A673 (cell line): ENCODE data around the gene ZNF891. TPM values are rescaled to one million over a fixed set of nuclear protein-coding genes. Genes with fewer than 3 reads are reported as not detected.

ENCODE experiments used
- BruUV-seq: library from RNA; stranded (reverse); fragments of 400-500 nt; replicated peaks from 2 replicates; lab custom pipeline; 2021; lab: Mats Ljungman, UMichigan
- CTCF ChIA-PET: fragments of 300-600 bp; sonication (Branson Sonifier 250); formaldehyde crosslinking; loops from one replicate; lab custom pipeline; 2022; ENCODE audit warnings: antibody characterized with exemption; lab: Charles Lee
- POLR2A ChIA-PET: fragments of 300-600 bp; sonication (Branson Sonifier 250); formaldehyde crosslinking; loops from one replicate; lab custom pipeline; 2022; ENCODE audit warnings: antibody characterized with exemption; ENCODE audit not compliant: low non-redundant PET; lab: Charles Lee
- DNase-seq: peaks from one replicate; pipeline ENCODE4 v3.0.0-alpha.2; 2015; ENCODE audit warnings: low spot score
- H3K27ac ChIP-seq: fragments of 200-600 bp; sonication (generic); 2 replicates; pipeline ENCODE4 v1.5.1; 2016; ENCODE audit warnings: mixed run types, low read depth, mild to moderate bottlenecking, mixed read lengths, antibody characterized with exemption, low read length; ENCODE audit not compliant: poor library complexity, severe bottlenecking
- H3K27me3 ChIP-seq: fragments of 200-600 bp; sonication (generic); replicated peaks from 2 replicates; pipeline ENCODE4 v1.6.1; 2017; ENCODE audit warnings: mixed run types, low read depth, mild to moderate bottlenecking, mixed read lengths, antibody characterized with exemption, low read length; ENCODE audit not compliant: insufficient read depth, poor library complexity
- H3K36me3 ChIP-seq: fragments of 200-600 bp; sonication (generic); 2 replicates; pipeline ENCODE4 v1.6.1; 2016; ENCODE audit warnings: mixed run types, mild to moderate bottlenecking, mixed read lengths, antibody characterized with exemption, low read length; ENCODE audit not compliant: insufficient read depth, poor library complexity, severe bottlenecking
- H3K4me1 ChIP-seq: fragments of 200-600 bp; sonication (generic); 2 replicates; pipeline ENCODE4 v1.6.1; 2017; ENCODE audit warnings: mixed run types, mild to moderate bottlenecking, mixed read lengths, antibody characterized with exemption, low read length; ENCODE audit not compliant: insufficient read depth, poor library complexity, severe bottlenecking
- H3K4me3 ChIP-seq: fragments of 200-600 bp; sonication (generic); 2 replicates; pipeline ENCODE4 v1.5.1; 2016; ENCODE audit warnings: low read depth, mixed run types, mild to moderate bottlenecking, mixed read lengths, low read length; ENCODE audit not compliant: poor library complexity, severe bottlenecking
- H3K9me3 ChIP-seq: fragments of 200-600 bp; sonication (generic); 2 replicates; pipeline ENCODE4 v1.6.1; 2016; ENCODE audit warnings: mixed run types, low read depth, mild to moderate bottlenecking, mixed read lengths, antibody characterized with exemption, low read length; ENCODE audit not compliant: poor library complexity, severe bottlenecking
- EZH2 ChIP-seq: fragments of 200-600 bp; sonication (generic); IDR thresholded peaks from 2 replicates; pipeline ENCODE4 v1.6.1; 2017; ENCODE audit warnings: borderline replicate concordance, low read depth, mild to moderate bottlenecking, mixed read lengths, antibody characterized with exemption, low read length; ENCODE audit not compliant: poor library complexity, severe bottlenecking
- intact Hi-C: fragments of 100-400 bp; cut with micrococcal nuclease; formaldehyde crosslinking; loops from one replicate; pipeline ENCODE4 v1.10.0; 2022; ENCODE audit not compliant: unreplicated experiment
- total RNA-seq: library from RNA; stranded (reverse); gene quantifications from 2 replicates; pipeline ENCODE4 v1.2.3, GENCODE V29; 2021
- TF ChIP-seq, protein P1 (sequence below): fragments of 300-800, 200-600 bp; sonication (generic); conservative IDR thresholded peaks from 2 replicates; pipeline ENCODE4 v1.5.1; 2017; ENCODE audit warnings: low read depth, mild to moderate bottlenecking, antibody characterized with exemption, low read length, moderate library complexity, mixed read lengths

The ZNF891 gene
- total RNA-seq, 1 experiment from 2014 or later = 2.9 TPM

DNA sequence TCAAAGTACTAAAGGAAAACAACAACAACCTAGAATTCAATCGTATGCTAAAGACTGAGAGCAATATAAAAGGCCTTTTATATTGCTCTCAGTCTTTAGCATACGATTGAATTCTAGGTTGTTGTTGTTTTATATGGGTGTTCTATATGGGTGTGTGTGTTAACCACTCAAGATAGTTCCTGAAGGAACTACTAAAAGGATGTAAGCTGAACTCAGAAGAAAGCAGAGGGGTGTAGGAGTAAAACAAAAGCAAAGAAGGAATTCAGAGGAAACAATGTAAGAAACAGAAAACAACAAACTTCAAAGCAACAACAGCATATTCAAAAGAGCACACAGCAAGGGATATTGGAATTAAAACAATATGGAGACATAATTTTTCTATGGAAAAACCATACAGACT lies 5.4 kb downstream of the ZNF891 start:
- ChIA-PET CTCF (no interaction called here), POLR2A (no interaction called here)
- Histone ChIP-seq H3K27ac (no peak overlapping the region), H3K9me3 (peaks cover 94% of the 10 kb centered on the region), H3K4me1 (no peaks in the 10 kb centered on the region), H3K27me3 (no peaks in the 10 kb centered on the region), H3K4me3 (no peak overlapping the region), H3K36me3 (peaks cover 39% of the 10 kb centered on the region)
- intact Hi-C loops = no loop called here
- no peak for DNase-seq
- BruUV-seq = no TSS peak
- no peak for TF ChIP-seq EZH2
- TF ChIP-seq, protein P1, sequence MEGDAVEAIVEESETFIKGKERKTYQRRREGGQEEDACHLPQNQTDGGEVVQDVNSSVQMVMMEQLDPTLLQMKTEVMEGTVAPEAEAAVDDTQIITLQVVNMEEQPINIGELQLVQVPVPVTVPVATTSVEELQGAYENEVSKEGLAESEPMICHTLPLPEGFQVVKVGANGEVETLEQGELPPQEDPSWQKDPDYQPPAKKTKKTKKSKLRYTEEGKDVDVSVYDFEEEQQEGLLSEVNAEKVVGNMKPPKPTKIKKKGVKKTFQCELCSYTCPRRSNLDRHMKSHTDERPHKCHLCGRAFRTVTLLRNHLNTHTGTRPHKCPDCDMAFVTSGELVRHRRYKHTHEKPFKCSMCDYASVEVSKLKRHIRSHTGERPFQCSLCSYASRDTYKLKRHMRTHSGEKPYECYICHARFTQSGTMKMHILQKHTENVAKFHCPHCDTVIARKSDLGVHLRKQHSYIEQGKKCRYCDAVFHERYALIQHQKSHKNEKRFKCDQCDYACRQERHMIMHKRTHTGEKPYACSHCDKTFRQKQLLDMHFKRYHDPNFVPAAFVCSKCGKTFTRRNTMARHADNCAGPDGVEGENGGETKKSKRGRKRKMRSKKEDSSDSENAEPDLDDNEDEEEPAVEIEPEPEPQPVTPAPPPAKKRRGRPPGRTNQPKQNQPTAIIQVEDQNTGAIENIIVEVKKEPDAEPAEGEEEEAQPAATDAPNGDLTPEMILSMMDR = no peak

GRCh38 chr12:133120385-133121191 lies 9.5 kb downstream of the ZNF891 start:
- TF ChIP-seq, protein P1 = no peak
- no peak for TF ChIP-seq EZH2
- BruUV-seq = no TSS peak
- Histone ChIP-seq H3K4me1 (no peaks in the 10 kb centered on the region), H3K27ac (no peak overlapping the region), H3K36me3 (peaks cover 29% of the 10 kb centered on the region), H3K9me3 (peaks cover 94% of the 10 kb centered on the region), H3K4me3 (no peak overlapping the region), H3K27me3 (no peaks in the 10 kb centered on the region)
- ChIA-PET POLR2A (no interaction called here), CTCF (no interaction called here)
- intact Hi-C loops = no loop called here
- DNase-seq = no peak

DNA sequence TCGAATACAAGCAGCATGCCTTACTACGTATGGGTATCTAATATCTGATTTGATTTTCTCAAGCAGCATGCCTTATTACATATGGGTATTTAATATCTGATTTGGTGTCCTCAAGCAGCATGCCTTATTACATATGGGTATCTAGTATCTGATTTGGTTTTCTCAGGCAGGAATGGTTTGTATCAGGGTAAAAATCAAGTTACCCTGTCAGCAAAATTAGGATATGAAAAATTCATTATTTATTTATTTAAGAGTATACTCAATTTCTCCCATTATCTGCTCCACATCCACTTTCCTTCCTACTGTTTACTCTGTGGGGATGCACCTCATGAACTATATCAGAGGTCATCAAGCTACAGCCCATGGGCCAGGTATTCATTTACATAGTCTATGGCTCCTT lies 21.9 kb downstream of the ZNF891 start:
- POLR2A ChIA-PET = no interaction called here
- DNase-seq = no peak
- Histone ChIP-seq H3K9me3 (peaks cover 90% of the 10 kb centered on the region), H3K4me1 (no peaks in the 10 kb centered on the region), H3K4me3 (no peak overlapping the region), H3K36me3 (peaks cover 36% of the 10 kb centered on the region), H3K27me3 (no peaks in the 10 kb centered on the region), H3K27ac (no peak overlapping the region)
- CTCF ChIA-PET = no interaction called here
- no TSS peak for BruUV-seq
- intact Hi-C loops = no loop called here
- no peak for TF ChIP-seq EZH2
- TF ChIP-seq, protein P1 = no peak
